ENCODE results near the gene ARHGEF4.

Gene ARHGEF4

GRCh38 chr2:130836501-130837174 is at the start of gene ARHGEF4:
ARHGEF4 (plus strand) TSS chr2:130836914; CDS start chr2:130836954, 40 bp downstream.
- no peak for DNase-seq

GRCh38 chr2:130787841-130788240 is 48.9 kb upstream of the ARHGEF4 start:
- DNase-seq: no peak

GRCh38 chr2:130790312-130790711 is 46.4 kb upstream of the ARHGEF4 start:
- no peak for DNase-seq

GRCh38 chr2:130790804-130791616 is 45.7 kb upstream of the ARHGEF4 start:
- DNase-seq: no peak

GRCh38 chr2:130791617-130791939 is 45.1 kb upstream of the ARHGEF4 start:
- no peak for DNase-seq

- no peak for DNase-seq
These were observed 41.3 kb upstream of the ARHGEF4 start for GRCh38 chr2:130795431-130795830.

GRCh38 chr2:130796290-130796689 is 40.4 kb upstream of the ARHGEF4 start:
- no peak for DNase-seq

GRCh38 chr2:130797493-130798435 is 39.0 kb upstream of the ARHGEF4 start:
- DNase-seq: peak; percentile 35

GRCh38 chr2:130798472-130799218 is 38.1 kb upstream of the ARHGEF4 start:
- no peak for DNase-seq

GRCh38 chr2:130799295-130799694 is 37.4 kb upstream of the ARHGEF4 start:
- no peak for DNase-seq

- no peak for DNase-seq
These were observed 31.1 kb upstream of the ARHGEF4 start for GRCh38 chr2:130805613-130806012.

GRCh38 chr2:130806370-130806769 is 30.3 kb upstream of the ARHGEF4 start:
- no peak for DNase-seq

GRCh38 chr2:130807659-130808385 is 28.9 kb upstream of the ARHGEF4 start:
- no peak for DNase-seq

- DNase-seq: no peak
These were observed 28.0 kb upstream of the ARHGEF4 start for GRCh38 chr2:130808482-130809268.

- no peak for DNase-seq
These were observed 26.2 kb upstream of the ARHGEF4 start for GRCh38 chr2:130810490-130810889.

- no peak for DNase-seq
These were observed 23.0 kb upstream of the ARHGEF4 start for GRCh38 chr2:130813722-130814121.

- no peak for DNase-seq
These were observed 21.6 kb upstream of the ARHGEF4 start for GRCh38 chr2:130814931-130815680.

GRCh38 chr2:130818809-130819208 is 17.9 kb upstream of the ARHGEF4 start:
- DNase-seq: no peak

- DNase-seq: no peak
These were observed 17.5 kb upstream of the ARHGEF4 start for GRCh38 chr2:130819226-130819607.

- DNase-seq: no peak
These were observed 17.0 kb upstream of the ARHGEF4 start for GRCh38 chr2:130819608-130820278.
